Lung microvascular endothelial cell (primary cell): Measurements from ENCODE around the gene THPO. TPM values are rescaled to one million over a fixed set of nuclear protein-coding genes. Genes with fewer than 3 reads are reported as not detected.

ENCODE experiments used
- DNase-seq, 2 donors: peaks; one replicate each; pipeline versions ENCODE4 v3.0.0 to v3.0.0-alpha.2; 2010; ENCODE audit warnings: low read depth in 2 of 2
- total RNA-seq: library from RNA; depleted of rRNA; stranded (reverse); fragments of >200 nt; gene quantifications from 2 replicates; pipeline ENCODE4 v1.2.1, GENCODE V29; 2014

THPO gene
- not detected in 2 replicates for total RNA-seq

GRCh38 chr3:184377882-184378445 lies at the start of gene THPO:
THPO (minus strand) TSS chr3:184378207; CDS start chr3:184376259, 1,948 bp downstream.
- DNase-seq = no peak

- DNase-seq = no peak
These were observed 48.7 kb upstream of the THPO start for GRCh38 chr3:184426691-184427141.

- no peak for DNase-seq
These were observed 45.6 kb upstream of the THPO start for GRCh38 chr3:184423561-184423960.

DNA sequence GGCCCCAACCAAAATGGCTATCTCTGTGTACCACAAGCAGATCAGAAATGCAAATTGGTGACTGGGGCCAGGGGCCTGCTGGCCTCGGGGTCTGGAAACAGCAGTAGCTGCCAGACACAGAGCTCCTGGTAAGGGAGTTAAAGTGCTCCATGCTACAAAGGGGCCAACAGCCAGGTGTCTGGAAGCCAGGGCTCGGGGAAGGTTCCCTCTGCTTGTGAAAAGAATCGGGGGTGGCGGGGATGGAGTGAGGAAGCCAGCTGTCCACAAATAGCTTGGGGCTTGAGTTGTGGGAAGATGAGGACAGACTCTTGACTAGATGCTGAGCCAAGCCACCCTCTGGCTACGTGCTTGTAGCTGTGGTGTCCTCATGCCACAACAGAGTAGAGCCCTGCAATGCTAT lies 41.2 kb upstream of the THPO start:
- DNase-seq = no peak

DNA sequence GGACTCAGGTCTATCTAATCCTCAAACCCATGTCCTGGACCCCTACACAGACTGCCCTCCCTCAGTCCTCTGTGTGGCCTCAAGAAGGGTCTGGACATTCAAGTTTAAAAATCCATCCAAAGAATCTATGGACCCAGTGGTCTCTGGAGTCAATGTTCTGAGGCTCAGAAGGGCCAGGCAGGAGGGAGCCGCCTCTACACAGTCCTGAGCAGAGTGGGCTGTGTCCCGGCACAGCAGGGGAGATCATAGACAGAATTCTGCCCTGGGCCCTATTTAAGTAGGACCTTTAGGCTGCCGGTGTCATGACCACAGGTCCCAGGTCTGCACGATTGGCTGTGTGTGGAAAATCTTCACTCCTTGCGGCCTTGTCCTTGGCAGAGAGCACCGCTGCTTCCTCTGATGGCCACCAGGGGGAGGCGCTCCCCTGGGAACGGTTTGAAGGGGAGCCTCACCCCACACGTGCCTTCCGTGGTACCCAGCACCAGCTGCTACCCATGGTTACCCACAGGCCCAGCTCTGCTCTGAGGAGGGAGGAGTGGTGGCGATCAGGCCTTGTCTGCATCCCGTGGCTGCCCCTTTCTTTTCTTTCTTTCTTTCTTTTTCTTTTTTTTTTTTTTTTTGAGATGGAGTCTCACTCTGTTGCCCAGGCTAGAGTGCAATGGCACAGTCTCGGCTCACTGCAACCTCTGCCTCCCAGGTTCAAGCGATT lies 39.8 kb upstream of the THPO start:
- peak; percentile 73 to 83 for DNase-seq

DNA sequence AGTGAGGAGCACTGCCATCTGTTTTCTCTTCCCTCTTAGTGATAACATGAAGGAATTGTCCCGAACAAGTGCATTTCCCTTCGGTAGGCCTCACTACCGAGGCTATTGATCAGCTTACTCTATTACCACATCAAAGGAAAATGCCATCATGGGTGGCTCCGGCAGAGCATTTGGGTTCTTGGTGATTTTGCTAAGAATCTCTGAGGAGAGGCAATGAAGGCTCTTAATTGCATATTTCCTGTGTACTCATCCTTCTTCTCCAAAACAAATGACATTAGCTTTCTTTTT lies 37.1 kb upstream of the THPO start:
- no peak for DNase-seq

- DNase-seq = no peak
These were observed 36.6 kb upstream of the THPO start for GRCh38 chr3:184414418-184415202.

GRCh38 chr3:184409946-184410500 lies 32.0 kb upstream of the THPO start:
- DNase-seq = no peak

- no peak for DNase-seq
These were observed 31.4 kb upstream of the THPO start for GRCh38 chr3:184409331-184409926.

GRCh38 chr3:184405075-184406030 lies 27.3 kb upstream of the THPO start:
- DNase-seq = no peak

GRCh38 chr3:184399410-184399809 lies 21.4 kb upstream of the THPO start:
- peak in 1 of 2 donors; percentile 57 for DNase-seq

GRCh38 chr3:184395320-184395660 lies 17.3 kb upstream of the THPO start:
- no peak for DNase-seq

- no peak for DNase-seq
These were observed 13.3 kb upstream of the THPO start for GRCh38 chr3:184391266-184391665.

DNA sequence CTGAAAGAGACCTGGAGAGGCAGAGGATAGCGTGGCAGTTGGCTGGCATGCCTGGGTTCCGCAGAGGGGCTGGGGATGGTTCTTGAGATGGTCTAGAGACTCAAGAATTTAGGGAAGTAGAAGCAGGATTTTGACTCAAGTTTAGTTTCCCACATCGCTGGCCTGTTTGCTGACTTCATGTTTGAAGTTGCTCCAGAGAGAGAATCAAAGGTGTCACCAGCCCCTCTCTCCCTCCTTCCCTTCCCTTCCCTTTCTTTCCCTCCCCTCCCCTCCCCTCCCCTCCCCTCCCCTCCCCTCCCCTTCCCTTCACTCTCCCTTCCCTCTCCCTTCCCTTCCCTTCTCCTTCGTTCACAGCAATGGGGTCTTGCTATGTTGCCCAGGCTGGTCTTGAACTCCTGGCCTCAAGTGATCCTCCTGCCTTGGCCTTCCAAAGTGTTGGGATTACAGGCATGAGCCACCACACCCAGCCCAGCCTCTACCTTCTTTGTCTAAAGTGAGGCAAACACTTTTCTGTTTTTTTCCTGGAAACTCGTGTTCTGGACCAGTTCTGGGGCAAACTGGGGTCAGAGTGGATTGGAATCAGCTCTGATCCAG lies 12.0 kb upstream of the THPO start:
- no peak for DNase-seq

DNA sequence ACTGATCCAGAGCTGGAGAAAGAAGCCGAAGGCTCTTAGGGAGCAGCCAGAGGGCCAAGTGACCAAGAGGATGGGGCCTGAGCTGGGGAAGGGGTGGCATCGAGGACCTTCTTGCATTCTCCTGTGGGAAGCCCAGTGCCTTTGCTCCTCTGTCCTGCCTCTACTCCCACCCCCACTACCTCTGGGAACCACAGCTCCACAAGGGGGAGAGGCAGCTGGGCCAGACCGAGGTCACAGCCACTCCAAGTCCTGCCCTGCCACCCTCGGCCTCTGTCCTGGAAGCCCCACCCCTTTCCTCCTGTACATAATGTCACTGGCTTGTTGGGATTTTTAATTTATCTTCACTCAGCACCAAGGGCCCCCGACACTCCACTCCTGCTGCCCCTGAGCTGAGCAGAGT lies 11.4 kb upstream of the THPO start:
- DNase-seq = no peak

DNA sequence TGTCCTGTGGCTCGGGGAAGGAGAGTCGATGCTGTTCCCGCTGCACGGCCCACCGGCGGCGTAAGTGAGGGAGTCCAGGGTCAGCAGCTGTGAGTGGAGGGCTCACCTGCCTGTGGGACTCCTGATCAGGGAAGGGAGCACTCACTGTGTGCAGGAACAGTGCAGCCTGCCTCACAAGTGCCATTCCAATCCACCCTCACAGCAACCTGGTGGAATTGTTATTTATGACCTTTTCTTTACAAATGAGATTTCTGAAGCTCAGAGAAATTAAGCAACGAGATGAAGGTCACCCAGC lies 10.9 kb upstream of the THPO start:
- DNase-seq = no peak

DNA sequence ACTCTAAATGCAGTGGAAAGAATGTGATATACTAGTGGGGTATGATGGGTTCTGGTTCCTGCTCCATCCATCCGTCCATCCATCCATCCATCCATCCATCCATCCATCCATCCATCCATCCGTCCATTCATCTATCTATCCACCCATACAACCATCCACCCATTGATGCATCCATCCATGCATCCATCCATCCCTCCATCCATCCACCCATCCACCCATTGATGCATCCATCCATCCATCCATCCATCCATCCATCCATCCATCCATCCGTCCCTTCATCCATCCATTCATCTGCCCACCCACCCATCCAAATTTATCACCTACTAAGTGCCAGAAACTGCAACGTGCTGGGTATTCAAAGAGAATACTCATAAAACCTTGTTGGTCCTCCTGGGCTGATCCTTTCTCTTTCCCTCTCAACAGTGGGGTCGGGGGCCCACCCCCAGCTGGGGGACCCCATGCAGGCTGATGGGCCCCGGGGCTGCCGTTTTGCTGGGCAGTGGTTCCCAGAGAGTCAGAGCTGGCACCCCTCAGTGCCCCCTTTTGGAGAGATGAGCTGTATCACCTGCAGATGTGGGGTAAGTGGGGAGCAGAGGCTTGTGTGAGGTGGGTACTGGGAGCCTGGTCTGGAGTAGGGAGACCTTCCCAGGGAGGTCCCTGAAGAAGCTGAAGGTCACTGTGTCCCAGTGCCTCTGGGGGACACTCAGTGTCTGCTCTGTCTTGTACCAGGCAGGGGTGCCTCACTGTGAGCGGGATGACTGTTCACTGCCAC lies 10.3 kb upstream of the THPO start:
- DNase-seq = no peak

DNA sequence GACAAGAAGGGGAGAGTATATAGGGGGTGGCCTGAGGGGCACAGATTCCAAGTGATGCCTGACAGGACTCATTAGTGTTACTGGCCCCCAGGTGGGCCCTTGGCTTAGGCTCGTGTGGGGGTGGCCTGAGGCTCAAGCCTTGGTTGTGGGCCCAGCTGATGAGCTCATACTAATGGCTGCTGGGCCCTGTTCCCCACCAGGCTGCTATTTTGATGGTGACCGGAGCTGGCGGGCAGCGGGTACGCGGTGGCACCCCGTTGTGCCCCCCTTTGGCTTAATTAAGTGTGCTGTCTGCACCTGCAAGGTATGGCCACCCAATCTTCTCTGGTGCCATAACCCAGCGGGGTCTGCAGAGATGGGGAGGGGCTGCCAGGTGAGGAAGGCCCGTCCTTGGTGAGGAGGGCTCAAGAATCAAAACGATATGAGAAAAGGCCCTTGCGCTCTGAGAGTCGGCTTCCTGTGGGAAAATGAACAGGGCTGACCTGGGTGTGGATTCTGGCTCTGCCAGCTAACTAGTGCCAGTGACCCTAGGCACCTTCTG lies 9.2 kb upstream of the THPO start:
- no peak for DNase-seq

GRCh38 chr3:184386047-184386806 lies 8.2 kb upstream of the THPO start:
- no peak for DNase-seq
